Suprapubic skin (tissue), 4 donors: ENCODE data around the gene KCNK3.

Source experiments
- EP300 ChIP-seq: sonication (generic); formaldehyde crosslinking; IDR thresholded peaks from one replicate; pipeline ENCODE4 v1.6.1; 2017; ENCODE audit warnings: antibody characterized with exemption
- POLR2A ChIP-seq, 2 donors: fragments of 450-650 bp; IDR thresholded peaks; one replicate each; pipeline ENCODE4 v1.6.1; 2017; ENCODE audit warnings: antibody characterized with exemption in 2 of 2, mild to moderate bottlenecking in 2 of 2, moderate library complexity in 2 of 2
- POLR2AphosphoS5 ChIP-seq, 3 donors: sonication (generic); formaldehyde crosslinking; IDR thresholded peaks; one replicate each; pipeline ENCODE4 v1.6.1; 2017; ENCODE audit warnings: antibody characterized with exemption in 3 of 3
- TF ChIP-seq, protein P1 (sequence below), 2 donors: fragments of 200-600 bp in 1 of 2; fragments of 450-650 bp in 1 of 2; sonication (generic) in 1 of 2; IDR thresholded peaks; one replicate each; pipeline ENCODE4 v1.5.1; 2016 to 2019; ENCODE audit warnings: antibody characterized with exemption in 2 of 2, mild to moderate bottlenecking in 1 of 2, moderate library complexity in 1 of 2

DNA sequence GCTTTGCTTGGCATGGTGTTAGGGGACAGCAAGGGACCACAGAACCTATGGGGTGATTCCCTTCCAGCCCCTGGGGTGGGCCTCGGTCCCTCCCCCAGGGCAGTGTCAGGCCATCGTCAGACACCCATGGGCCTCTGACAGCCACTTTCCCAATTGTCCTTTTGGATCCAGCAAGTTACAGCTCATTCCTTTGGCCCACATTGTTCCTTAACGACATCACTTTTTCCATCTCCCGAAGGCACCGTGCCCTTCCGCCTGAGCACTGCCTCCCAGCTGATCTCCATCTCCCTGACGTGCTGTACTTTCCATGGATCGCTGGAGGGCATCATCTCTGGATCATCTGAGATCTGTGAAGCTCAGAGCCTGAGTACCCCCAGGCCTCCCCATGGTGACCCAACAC lies 10.4 kb upstream of the KCNK3 start:
- TF ChIP-seq, protein P1, sequence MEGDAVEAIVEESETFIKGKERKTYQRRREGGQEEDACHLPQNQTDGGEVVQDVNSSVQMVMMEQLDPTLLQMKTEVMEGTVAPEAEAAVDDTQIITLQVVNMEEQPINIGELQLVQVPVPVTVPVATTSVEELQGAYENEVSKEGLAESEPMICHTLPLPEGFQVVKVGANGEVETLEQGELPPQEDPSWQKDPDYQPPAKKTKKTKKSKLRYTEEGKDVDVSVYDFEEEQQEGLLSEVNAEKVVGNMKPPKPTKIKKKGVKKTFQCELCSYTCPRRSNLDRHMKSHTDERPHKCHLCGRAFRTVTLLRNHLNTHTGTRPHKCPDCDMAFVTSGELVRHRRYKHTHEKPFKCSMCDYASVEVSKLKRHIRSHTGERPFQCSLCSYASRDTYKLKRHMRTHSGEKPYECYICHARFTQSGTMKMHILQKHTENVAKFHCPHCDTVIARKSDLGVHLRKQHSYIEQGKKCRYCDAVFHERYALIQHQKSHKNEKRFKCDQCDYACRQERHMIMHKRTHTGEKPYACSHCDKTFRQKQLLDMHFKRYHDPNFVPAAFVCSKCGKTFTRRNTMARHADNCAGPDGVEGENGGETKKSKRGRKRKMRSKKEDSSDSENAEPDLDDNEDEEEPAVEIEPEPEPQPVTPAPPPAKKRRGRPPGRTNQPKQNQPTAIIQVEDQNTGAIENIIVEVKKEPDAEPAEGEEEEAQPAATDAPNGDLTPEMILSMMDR (IDR thresholded peaks at IDR 0.05) = no peak
- TF ChIP-seq POLR2AphosphoS5 (IDR thresholded peaks at IDR 0.05) (no peak), POLR2A (IDR thresholded peaks at IDR 0.05) (no peak), EP300 (no peak)
